Measurements from ENCODE around the gene ORM1.
"Not testable (repeated sequence)": the region's sequence is repeated elsewhere in the genome, so short reads cannot be mapped to it uniquely, and the experiment has no call there.

Gene ORM1

DNA sequence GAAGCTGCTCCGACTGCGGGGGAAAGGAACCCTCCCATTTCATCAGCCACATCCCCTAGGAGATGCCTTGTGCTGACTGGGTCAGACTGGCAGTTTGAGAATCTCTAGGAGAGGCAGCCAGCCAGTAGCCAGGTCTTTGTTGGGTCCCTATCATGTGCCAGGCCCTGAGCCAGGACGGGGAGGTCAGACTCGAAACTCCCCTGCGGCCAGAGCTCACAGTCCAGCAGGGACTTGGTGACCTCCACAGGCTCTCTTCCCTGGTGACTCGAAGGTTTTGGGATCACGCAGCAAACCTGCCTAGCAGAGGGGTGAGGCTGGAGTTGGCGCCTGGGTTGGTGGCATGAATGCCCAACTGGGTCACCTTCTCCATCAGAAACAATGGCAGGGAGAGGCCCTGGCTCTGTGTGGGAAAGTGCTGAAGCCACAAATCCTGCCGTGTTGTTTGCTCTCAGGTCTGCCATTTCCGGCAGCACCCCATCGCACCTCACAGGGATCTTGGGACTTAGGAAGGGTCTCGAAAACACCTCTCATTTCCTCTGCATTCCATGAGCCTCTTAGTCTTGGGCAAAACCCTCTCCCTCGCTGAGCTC, 14.4 kb upstream of the ORM1 start:
- DNase-seq = no peak

DNA sequence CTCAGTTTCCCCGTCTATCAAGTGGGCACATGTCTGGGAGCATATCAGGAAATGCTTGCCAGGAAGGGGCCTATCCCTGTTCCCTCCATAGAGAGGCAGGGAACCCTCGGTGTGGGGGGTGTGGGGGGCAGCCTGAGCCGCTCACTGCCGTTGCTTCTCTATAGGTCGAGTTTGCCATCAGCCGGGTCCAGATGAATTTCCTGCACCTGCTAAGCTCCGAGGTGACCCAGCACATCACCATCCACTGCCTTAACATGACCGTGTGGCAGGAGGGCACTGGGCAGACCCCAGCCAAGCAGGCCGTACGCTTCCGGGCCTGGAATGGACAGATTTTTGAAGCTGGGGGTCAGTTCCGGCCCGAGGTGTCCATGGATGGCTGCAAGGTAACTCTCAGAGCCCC, 13.8 kb upstream of the ORM1 start:
- no peak for DNase-seq

DNA sequence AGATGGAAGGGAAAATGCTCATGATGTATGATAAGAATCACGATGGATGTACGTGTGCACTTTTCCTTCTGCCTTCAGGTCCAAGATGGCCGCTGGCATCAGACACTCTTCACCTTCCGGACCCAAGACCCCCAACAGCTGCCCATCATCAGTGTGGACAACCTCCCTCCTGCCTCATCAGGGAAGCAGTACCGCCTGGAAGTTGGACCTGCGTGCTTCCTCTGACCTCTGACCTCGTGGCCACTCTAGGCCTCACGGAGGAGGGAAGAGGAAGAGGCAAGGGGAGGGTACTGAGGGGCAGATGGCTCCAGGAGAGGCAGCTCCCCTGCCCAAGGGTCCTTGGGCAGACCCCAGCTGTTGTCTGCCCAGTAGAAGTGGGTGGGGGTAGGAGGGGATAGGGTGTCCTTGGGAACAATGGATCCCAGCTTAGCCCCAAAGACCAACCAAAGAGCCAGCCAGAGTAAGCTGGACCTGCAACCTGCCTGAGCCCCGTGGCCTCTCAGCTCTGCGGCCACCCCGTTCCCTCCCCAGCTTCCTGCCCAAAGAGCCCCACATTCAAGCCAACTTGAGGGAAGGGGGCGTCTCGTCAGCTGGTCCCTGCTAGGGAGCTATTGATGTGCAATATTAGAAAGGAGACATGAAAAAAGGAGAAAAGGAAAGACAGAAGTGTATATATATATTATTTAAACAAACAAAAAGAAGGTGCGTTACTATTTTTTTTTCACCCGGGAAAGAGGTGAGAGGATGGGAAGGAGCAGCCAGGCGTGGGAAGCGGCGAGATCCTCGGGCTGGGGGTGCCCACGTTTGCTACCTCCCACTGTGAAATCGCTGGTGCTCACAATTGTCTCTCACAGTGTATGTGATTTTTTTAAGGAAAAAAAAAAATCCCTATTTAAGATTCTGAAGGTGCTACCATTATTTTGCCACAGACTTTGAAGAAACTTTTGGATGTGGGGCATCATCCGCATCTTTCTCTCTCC, 12.1 kb upstream of the ORM1 start:
- DNase-seq = no peak

DNA sequence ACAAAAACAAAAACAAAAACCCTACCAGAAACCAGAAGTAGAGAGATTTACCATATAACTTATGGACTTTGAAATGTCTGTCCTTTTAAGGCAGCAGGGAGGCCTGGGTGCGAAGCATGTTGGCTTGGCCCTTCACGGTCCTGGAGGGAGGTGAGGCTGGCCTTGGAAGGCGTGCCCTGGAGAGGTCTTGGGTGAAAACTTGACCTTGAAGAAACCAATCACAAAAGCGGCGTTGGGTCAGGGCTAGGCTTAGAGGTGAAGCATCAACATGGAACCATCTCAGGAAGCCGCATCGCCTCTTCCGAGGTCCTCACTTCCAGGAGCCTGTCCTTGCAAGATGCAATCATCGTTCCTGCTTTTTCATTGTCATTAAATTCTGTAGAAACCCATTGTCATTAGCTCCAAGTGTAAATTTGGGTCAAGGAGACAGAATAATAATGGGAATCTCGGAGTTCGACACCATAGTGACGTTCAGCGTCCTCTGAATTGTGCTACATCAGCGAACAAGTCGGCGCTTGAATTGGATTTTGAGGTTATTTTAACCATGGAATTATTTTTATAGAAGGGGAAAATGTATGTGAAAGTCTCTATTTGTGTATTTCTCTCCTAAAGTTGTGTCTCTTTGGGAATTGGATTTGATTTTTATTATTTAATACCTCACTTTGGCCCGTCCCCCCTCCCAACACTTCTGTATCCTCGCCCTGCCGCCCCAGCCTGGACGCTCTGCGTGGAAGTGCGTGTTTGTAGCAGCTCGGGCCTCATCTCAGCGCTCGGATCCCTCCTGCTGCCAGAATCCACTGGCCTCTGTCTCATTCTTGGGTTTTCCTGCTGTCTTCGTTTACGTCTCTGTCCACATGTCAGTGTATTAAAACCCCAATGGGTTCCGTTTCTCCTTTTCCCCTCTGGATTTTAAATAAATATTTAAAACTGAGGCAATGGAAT, 11.1 kb upstream of the ORM1 start:
- no peak for DNase-seq

DNA sequence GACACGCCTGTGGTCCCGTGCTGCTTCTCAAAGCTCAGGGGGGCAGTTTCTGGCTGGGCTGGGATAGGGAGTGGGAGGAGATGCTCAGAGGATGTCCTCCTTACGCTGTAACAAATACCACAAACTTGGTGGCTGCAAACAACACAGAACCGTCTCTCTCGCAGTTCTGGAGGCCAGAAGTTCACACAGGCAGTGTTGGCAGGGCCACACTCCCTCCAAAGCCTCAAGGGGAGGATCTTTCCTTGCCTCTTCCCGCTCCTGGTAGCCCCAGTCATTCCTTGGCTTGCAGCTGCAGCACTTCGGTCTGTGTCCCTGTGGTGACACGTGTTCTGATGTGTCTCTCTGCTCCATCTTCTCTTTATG, 10.4 kb upstream of the ORM1 start:
- no peak for DNase-seq

DNA sequence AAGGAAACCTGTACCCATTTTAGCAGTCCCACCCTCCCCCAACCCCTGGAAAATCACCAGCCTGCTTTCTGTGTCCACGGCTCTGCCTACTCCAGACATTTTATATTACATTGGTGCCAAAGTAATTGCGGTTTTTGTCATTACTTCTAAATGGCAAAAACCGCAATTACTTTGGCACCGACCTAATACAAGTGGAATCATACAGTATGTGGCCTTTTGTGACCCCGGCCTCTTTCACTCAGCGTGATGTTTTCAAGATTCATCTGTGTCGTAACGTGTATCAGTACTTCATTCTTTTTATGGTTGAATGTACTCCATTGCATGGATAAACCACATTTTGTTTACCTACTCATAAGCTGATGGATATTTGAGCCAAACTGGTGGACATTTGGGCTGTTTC, 9.7 kb upstream of the ORM1 start:
- no peak for DNase-seq

DNA sequence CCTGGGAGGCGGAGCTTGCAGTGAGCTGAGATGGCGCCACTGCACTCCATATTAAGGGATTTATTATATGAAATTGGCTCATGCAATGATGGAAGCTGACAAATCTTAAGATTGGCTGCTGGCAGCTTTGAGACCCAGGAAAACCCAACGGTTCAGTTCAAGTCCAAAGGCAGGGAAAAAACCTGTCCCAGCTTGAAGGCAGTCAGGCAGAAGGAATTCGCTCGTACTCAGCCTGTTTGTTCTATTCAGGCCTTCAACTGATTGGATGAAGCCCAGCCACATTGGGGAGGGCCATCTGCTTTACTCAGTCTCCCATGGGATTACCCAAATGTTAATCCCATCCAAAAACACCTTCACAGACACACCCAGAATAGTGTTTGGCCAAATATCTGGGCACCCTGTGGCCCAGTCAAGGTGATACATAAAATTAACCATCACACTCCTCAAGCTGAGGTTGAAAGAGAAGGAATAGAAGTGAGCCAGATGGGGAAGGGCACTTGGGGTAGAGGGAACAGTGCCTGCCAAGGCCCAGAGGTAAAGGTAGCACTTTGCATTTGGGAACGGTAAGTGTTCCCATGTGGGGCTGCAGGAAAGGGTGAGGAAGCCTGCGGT, 8.5 kb upstream of the ORM1 start:
- DNase-seq = no peak

DNA sequence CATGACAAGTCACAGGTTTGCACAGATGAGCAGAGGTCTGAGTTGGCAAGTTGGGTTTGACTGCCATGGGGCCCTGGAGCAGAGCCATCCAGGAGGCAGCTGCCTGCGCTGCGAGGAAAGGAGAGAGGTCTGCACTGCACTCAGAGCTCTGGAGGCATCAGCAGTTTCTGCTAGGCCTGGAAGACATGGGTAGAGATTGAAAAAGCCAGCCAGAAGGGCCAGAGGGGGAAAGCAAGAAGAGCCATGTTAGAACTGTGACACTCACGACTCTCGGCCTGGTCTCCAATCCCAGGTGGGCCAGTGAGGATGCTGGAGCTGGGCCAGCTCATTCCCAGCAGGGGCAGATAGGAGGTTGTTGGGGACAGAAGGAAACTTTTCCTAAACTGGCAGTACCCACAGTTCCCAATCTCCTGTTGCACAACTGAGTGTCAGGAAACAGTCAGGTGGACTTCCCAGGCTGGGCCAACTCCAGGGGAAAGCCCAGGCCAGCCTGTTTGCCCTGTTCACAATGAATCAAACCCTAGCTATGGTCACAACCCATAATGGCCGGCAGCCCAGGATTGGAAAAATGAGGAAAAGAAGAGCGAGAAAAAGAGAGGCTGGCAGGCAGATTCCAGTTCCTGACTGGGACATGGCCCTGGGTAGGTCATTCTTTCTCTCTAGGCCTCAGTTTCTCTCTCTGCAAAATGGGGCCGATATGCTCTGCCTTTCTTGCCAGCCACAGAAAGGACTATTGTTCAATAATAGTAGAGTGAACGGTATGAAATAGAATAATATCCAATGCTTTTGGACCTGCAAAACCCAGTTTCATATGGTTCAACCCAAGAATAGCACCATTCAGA, 7.8 kb upstream of the ORM1 start:
- no peak for DNase-seq

DNA sequence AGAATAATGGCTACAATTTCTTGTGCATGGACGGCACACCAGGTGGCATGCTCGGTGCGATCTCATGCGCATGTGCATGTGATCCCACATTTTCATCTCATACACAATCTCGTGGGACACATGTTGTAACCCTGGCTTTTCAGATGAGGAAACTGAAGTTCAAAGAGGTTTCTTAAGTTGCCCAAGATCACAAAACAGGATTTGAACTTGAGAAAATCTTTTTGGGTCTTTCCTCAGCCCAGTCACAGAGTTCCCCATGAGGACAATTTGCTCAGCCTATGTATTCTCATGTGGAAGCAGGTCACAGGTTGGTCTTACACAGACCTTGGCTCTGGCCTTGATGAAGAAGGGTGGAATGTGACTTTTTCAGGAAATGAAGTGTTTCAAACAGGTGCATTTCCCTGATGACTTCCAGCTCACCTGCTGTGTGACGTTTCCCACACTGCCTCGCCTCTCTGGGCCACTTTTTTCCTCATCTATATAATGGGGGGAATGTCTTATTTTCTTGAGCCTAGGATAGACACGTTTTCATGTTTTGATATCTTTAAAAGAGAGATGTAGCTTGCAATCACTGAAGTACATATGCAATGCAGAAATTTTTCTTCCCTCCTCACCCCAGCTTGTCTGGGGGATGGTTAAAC, 7.1 kb upstream of the ORM1 start:
- no peak for DNase-seq

DNA sequence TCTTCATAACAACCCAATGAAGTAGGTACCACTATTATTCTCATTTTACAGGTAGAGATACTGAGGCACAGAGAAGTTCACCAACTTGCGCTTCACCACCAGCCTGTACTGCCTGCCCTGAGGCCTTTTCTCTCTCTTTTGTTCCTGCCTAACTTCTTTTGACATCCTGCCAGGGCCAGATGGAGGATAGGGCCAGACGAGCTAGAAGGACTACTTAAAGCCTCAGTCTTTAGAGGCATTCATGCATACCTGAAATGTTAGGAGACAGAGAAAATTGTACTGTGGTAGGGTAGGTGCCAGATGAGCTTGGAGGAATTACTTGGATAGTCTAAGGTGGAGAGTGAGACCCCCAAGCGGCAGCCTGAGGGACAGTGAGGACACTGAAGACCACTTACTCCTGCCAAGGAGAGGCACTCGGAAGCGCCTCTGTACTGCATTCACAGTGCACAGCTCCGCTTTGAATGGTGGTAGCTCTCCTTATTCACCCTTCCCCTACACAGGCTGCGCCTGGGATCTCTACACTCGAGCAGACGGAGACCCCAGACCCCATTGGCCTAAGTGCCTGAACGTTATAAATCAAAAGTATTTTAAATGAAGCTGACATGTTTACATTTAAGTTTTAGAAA, 6.2 kb upstream of the ORM1 start:
- DNase-seq = no peak

DNA sequence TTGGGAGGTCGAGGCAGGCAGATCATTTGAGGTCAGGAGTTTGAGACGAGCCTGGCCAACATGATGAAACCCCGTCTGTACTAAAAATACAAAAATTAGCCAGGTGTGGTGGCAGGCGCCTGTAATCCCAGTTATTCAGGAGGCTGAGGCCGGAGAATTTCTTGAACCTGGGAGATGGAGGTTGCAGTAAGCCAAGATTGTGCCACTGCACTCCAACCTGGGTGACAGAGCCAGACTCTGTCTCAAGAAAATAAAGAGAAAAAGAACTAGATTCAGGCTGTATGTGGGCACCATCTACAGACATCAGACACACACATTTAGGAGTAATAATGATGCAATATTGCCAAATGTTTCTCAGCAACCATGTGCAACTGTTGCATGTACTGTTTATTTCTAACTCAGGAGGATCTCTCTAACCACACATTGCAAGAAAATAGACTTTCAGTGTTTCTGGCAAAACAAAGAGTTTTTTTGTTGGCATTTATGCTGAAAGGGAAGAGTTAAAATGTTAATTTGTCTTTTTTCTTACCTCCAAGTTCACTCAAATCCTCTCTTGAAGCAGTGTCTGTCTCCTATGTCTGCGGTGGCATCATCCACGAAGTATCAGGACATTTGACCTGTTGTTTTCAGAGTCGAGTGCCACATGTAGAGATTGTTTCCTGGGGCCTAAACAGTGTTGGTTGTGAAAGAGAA, 5.1 kb upstream of the ORM1 start:
- DNase-seq = no peak

DNA sequence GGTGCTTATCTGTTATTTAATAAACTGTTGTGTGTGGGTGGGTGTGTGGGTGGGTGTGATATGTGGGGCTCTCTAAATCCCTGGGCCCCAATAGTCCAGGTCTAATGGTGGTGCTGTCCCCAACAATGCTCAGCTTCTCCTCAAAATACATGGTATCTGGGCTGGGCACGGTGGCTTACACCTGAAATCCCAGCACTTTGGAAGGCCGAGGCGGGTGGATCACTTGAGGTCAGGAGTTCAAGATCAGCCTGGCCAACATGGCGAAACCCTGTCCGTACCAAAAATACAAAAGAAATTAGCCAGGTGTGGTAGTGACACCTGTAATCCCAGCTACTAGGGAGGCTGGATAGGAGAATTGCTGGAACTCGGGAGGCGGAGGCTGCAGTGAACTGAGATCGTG, 4.5 kb upstream of the ORM1 start:
- DNase-seq = no peak

DNA sequence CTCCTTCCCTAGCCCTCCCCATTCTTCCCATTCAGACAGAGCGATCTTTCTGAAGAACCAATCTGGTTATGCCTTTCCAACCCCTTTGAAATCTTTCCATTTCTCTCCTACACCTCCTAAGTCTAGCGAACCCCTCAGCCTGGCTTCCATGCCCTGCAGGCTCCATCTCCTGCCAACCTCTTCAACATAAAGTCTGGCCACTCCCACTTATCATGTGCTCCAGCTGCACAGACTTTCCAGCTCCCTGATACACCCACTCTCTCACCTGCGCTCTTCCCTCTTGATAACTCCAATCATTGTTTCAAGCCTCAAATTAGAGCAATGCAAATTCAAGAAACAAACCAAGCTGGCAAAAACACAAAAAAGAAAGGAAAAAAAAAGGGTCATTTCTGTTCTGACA, 3.8 kb upstream of the ORM1 start:
- DNase-seq = no peak

DNA sequence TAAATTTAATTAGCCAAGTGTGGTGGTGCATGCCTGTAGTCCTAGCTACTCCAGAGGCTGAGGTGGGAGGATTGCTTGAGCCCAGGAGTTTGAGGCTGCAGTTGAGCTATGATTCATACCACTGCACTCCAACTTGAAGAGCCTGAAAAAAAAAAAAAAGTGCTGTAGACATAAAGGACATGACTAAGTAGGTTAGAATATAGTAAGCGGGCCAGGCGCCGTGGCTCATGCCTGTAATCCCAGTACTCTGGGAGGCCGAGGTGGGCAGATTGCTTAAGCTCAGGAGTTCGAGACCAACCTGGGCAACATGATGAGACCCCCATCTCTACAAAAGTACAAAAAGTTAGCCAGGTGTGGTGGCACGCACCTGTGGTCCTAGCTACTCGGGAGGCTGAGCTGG, 2.2 kb upstream of the ORM1 start:
- not testable (repeated sequence) for DNase-seq

DNA sequence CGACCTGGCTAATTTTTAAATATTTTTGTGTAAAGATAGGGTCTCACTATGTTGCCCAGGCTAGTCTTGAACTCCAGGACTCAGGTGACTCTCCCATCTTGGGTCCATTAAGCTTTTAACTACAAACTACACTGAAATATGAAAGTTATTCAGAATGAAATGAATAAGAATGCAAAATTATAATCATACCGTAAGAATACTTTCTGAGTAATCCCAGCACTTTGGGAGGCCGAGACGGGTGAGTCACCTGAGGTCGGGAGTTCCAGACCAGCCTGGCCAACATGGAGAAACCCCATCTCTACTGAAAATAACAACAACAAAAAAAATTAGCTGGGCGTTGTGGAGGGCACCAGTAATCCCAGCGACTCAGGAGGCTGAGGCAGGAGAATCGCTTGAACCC, 1.1 kb upstream of the ORM1 start:
- DNase-seq = no peak

DNA sequence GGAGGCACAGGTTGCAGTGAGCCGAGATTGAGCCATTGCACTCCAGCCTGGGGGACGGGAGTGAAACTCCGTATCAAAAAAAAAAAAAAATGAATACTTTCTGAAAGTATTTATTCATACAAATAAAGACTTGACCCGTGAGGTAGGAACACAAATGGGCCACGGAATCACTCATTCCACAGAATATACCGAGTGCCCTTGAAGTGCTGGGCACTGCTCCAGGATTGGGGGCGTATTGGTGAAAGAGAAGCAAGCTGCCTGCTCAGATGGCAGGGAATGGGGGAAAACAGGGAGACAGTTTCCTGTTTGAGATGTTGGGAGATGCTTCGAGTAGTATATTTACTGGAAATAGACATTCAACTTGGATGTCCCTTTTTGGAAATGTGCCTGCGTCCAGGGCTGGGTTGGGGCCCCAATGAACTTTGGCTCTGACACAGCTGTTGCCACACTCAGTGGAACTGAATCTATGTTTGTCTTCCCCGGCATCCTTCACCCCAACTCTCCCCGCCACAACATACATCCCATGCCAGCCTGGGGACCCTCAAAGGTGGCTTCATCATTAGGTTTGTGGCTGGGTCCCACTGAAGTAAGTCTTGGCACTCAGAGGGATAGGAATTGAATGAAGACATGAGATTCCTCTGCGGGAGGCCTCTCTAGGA, 609 bp upstream of the ORM1 start:
- DNase-seq = not testable (repeated sequence)

DNA sequence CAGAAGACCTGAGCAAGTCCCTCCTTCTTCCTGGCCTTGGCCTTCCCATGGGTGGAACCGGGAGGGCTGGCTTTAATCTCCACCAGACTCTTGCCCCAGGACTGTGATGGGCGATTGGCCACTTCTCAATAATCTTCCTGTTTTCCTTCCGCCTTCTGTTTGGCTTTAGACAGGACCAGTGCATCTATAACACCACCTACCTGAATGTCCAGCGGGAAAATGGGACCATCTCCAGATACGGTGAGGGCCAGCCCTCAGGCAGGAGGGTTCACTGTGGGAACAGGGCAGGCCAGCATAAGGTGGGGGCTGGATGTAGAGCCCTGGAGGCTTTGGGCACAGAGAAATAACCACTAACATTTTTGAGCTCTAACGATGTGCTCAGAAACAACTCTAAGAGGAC, 951 bp downstream of the ORM1 start:
- DNase-seq = not testable (repeated sequence)

DNA sequence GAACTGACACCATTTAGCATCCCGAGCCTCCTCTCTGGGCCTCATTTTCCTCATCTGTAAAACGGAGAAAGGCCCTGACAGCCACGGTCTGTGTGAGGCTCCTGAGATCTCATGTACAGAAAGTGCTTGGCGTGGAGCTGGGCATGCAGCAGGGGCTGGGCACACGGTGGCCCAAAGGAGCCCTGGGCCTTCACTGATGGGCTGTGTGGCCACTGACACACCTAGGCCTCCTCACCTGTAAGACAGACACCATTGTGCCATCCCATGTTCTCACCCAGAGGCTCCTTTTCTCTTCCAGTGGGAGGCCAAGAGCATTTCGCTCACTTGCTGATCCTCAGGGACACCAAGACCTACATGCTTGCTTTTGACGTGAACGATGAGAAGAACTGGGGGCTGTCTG, 1.6 kb downstream of the ORM1 start:
- no peak for DNase-seq

DNA sequence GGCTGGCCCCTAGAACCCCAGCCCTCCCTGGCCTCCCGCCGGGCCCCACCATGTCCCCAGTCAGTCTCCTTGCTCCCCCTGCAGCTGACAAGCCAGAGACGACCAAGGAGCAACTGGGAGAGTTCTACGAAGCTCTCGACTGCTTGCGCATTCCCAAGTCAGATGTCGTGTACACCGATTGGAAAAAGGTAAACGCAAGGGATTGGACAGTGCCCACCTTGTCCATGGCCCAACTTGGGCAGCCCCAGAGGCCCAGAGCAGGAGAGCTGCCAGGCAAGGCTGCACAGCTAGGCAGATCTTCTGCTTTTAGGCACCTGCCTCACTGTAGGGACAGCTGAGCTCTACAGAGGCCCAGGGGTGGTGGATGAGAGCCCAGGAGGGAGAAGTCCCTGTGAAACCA, 2.1 kb downstream of the ORM1 start:
- DNase-seq = not testable (repeated sequence)

All from stimulated activated CD4-positive, alpha-beta T cell treated with anti-CD3 and anti-CD28 coated beads, Interleukin-4, amount 100 ng/mL, for 4 hours (primary cell).